ENCODE data around the gene STAG1.

Gene STAG1

DNA sequence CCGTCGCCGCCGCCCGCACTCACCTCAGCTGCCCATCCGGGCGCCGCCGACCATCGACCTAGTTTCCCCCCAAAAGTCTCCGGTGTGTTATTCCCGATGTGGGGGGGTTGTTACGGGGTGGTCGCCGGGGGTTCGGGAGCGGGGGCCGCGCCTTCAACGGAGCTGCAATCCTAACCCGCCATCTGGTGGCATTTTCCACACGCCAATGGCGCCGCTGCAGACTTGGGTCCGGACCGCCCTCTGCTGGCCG is at the start of gene STAG1 (continued):
- TF ChIP-seq, protein P1, sequence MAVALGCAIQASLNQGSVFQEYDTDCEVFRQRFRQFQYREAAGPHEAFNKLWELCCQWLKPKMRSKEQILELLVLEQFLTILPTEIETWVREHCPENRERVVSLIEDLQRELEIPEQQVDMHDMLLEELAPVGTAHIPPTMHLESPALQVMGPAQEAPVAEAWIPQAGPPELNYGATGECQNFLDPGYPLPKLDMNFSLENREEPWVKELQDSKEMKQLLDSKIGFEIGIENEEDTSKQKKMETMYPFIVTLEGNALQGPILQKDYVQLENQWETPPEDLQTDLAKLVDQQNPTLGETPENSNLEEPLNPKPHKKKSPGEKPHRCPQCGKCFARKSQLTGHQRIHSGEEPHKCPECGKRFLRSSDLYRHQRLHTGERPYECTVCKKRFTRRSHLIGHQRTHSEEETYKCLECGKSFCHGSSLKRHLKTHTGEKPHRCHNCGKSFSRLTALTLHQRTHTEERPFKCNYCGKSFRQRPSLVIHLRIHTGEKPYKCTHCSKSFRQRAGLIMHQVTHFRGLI (tag by site-specific recombination; IDR thresholded peaks at IDR 0.05), result peak; percentile 48; the same call in 1 of the 2 replicates
- TF ChIP-seq ZNF24 (tag by site-specific recombination; IDR thresholded peaks at IDR 0.05) (no peak), PRDM1 (tag by site-specific recombination; IDR thresholded peaks at IDR 0.05) (no peak), ZNF391 (tag by site-specific recombination; IDR thresholded peaks at IDR 0.05; ENCODE audit: borderline replicate concordance, low read depth) (peak; percentile 58; the same call in 1 of the 2 replicates), ZNF514 (tag by site-specific recombination; IDR thresholded peaks at IDR 0.05) (no peak), ZBTB7A (tag by site-specific recombination; IDR thresholded peaks at IDR 0.05; ENCODE audit: low read depth) (peak; percentile 93), ZNF561 (tag by site-specific recombination; IDR thresholded peaks at IDR 0.05; ENCODE audit: borderline replicate concordance) (no peak), ZNF776 (tag by site-specific recombination; IDR thresholded peaks at IDR 0.05; ENCODE audit: borderline replicate concordance) (no peak), ZNF610 (tag by site-specific recombination; IDR thresholded peaks at IDR 0.05; ENCODE audit: borderline replicate concordance) (no peak), OSR2 (tag by site-specific recombination; IDR thresholded peaks at IDR 0.05) (no peak), ZNF221 (tag by site-specific recombination; IDR thresholded peaks at IDR 0.05; ENCODE audit: borderline replicate concordance) (no peak), ZNF157 (tag by site-specific recombination; IDR thresholded peaks at IDR 0.05) (no peak), ZNF174 (tag by site-specific recombination; IDR thresholded peaks at IDR 0.05) (no peak), SETDB1 (IDR thresholded peaks at IDR 0.05; ENCODE audit: insufficient read length, low read length) (no peak), ZNF624 (tag by site-specific recombination; IDR thresholded peaks at IDR 0.05) (no peak), SCRT1 (tag by site-specific recombination; IDR thresholded peaks at IDR 0.05; ENCODE audit: borderline replicate concordance) (no peak), ZNF501 (tag by site-specific recombination; IDR thresholded peaks at IDR 0.05) (no peak), ZNF777 (tag by site-specific recombination; IDR thresholded peaks at IDR 0.05; ENCODE audit: borderline replicate concordance) (no peak), ZNF664 (tag by site-specific recombination; IDR thresholded peaks at IDR 0.05) (no peak)
- TF ChIP-seq, protein P2, sequence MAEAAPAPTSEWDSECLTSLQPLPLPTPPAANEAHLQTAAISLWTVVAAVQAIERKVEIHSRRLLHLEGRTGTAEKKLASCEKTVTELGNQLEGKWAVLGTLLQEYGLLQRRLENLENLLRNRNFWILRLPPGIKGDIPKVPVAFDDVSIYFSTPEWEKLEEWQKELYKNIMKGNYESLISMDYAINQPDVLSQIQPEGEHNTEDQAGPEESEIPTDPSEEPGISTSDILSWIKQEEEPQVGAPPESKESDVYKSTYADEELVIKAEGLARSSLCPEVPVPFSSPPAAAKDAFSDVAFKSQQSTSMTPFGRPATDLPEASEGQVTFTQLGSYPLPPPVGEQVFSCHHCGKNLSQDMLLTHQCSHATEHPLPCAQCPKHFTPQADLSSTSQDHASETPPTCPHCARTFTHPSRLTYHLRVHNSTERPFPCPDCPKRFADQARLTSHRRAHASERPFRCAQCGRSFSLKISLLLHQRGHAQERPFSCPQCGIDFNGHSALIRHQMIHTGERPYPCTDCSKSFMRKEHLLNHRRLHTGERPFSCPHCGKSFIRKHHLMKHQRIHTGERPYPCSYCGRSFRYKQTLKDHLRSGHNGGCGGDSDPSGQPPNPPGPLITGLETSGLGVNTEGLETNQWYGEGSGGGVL (tag by site-specific recombination; IDR thresholded peaks at IDR 0.05), result peak; percentile 89
- TF ChIP-seq, protein P3, sequence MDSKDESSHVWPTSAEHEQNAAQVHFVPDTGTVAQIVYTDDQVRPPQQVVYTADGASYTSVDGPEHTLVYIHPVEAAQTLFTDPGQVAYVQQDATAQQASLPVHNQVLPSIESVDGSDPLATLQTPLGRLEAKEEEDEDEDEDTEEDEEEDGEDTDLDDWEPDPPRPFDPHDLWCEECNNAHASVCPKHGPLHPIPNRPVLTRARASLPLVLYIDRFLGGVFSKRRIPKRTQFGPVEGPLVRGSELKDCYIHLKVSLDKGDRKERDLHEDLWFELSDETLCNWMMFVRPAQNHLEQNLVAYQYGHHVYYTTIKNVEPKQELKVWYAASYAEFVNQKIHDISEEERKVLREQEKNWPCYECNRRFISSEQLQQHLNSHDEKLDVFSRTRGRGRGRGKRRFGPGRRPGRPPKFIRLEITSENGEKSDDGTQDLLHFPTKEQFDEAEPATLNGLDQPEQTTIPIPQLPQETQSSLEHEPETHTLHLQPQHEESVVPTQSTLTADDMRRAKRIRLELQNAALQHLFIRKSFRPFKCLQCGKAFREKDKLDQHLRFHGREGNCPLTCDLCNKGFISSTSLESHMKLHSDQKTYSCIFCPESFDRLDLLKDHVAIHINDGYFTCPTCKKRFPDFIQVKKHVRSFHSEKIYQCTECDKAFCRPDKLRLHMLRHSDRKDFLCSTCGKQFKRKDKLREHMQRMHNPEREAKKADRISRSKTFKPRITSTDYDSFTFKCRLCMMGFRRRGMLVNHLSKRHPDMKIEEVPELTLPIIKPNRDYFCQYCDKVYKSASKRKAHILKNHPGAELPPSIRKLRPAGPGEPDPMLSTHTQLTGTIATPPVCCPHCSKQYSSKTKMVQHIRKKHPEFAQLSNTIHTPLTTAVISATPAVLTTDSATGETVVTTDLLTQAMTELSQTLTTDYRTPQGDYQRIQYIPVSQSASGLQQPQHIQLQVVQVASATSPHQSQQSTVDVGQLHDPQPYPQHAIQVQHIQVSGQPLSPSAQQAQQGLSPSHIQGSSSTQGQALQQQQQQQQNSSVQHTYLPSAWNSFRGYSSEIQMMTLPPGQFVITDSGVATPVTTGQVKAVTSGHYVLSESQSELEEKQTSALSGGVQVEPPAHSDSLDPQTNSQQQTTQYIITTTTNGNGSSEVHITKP (tag by site-specific recombination; IDR thresholded peaks at IDR 0.05), result peak; percentile 51
- TF ChIP-seq, protein P4, sequence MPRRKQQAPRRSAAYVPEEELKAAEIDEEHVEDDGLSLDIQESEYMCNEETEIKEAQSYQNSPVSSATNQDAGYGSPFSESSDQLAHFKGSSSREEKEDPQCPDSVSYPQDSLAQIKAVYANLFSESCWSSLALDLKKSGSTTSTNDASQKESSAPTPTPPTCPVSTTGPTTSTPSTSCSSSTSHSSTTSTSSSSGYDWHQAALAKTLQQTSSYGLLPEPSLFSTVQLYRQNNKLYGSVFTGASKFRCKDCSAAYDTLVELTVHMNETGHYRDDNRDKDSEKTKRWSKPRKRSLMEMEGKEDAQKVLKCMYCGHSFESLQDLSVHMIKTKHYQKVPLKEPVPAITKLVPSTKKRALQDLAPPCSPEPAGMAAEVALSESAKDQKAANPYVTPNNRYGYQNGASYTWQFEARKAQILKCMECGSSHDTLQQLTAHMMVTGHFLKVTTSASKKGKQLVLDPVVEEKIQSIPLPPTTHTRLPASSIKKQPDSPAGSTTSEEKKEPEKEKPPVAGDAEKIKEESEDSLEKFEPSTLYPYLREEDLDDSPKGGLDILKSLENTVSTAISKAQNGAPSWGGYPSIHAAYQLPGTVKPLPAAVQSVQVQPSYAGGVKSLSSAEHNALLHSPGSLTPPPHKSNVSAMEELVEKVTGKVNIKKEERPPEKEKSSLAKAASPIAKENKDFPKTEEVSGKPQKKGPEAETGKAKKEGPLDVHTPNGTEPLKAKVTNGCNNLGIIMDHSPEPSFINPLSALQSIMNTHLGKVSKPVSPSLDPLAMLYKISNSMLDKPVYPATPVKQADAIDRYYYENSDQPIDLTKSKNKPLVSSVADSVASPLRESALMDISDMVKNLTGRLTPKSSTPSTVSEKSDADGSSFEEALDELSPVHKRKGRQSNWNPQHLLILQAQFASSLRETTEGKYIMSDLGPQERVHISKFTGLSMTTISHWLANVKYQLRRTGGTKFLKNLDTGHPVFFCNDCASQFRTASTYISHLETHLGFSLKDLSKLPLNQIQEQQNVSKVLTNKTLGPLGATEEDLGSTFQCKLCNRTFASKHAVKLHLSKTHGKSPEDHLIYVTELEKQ (tag by site-specific recombination; IDR thresholded peaks at IDR 0.05; ENCODE audit: borderline replicate concordance), result no peak
- TF ChIP-seq, protein P5, sequence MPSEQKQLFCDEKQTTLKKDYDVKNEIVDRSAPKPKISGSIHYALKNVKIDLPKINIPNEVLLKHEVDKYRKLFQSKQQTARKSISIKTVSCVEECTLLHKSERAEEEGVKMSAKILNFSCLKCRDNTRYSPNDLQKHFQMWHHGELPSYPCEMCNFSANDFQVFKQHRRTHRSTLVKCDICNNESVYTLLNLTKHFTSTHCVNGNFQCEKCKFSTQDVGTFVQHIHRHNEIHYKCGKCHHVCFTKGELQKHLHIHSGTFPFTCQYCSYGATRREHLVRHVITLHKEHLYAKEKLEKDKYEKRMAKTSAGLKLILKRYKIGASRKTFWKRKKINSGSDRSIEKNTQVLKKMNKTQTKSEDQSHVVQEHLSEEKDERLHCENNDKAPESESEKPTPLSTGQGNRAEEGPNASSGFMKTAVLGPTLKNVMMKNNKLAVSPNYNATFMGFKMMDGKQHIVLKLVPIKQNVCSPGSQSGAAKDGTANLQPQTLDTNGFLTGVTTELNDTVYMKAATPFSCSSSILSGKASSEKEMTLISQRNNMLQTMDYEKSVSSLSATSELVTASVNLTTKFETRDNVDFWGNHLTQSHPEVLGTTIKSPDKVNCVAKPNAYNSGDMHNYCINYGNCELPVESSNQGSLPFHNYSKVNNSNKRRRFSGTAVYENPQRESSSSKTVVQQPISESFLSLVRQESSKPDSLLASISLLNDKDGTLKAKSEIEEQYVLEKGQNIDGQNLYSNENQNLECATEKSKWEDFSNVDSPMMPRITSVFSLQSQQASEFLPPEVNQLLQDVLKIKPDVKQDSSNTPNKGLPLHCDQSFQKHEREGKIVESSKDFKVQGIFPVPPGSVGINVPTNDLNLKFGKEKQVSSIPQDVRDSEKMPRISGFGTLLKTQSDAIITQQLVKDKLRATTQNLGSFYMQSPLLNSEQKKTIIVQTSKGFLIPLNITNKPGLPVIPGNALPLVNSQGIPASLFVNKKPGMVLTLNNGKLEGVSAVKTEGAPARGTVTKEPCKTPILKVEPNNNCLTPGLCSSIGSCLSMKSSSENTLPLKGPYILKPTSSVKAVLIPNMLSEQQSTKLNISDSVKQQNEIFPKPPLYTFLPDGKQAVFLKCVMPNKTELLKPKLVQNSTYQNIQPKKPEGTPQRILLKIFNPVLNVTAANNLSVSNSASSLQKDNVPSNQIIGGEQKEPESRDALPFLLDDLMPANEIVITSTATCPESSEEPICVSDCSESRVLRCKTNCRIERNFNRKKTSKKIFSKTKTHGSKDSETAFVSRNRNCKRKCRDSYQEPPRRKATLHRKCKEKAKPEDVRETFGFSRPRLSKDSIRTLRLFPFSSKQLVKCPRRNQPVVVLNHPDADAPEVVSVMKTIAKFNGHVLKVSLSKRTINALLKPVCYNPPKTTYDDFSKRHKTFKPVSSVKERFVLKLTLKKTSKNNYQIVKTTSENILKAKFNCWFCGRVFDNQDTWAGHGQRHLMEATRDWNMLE (tag by site-specific recombination; conservative IDR thresholded peaks at IDR 0.05; ENCODE audit: low read depth), result no peak
- TF ChIP-seq, protein P6, sequence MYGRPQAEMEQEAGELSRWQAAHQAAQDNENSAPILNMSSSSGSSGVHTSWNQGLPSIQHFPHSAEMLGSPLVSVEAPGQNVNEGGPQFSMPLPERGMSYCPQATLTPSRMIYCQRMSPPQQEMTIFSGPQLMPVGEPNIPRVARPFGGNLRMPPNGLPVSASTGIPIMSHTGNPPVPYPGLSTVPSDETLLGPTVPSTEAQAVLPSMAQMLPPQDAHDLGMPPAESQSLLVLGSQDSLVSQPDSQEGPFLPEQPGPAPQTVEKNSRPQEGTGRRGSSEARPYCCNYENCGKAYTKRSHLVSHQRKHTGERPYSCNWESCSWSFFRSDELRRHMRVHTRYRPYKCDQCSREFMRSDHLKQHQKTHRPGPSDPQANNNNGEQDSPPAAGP (tag by site-specific recombination; IDR thresholded peaks at IDR 0.05), result peak; percentile 81
